ENCODE data around the gene ABHD14A. TPM values are rescaled to one million over a fixed set of nuclear protein-coding genes. Genes with fewer than 3 reads are reported as not detected.

Gene ABHD14A
- total and polyA plus RNA-seq, 2 experiments from 2014 or later = 17.1 to 55.1 TPM

GRCh38 chr3:51948016-51948580, 26.8 kb upstream of the ABHD14A start:
- Histone ChIP-seq H3K4me2 (no peak overlapping the region), H3K4me3 (no peak overlapping the region), H3K36me3 (replicated peaks; ENCODE audit: insufficient read depth, low read depth) (no peaks in the 10 kb centered on the region), H3K4me1 (ENCODE audit: insufficient read depth) (peaks cover under 1% of the 10 kb centered on the region), H2AFZ (no peak overlapping the region), H4K20me1 (ENCODE audit: insufficient read depth, poor library complexity, severe bottlenecking) (no peaks in the 10 kb centered on the region), H3K79me2 (no peaks in the 10 kb centered on the region), H3K9me3 (ENCODE audit: low read depth) (no peaks in the 10 kb centered on the region), H3K27me3 (peaks cover under 1% of the 10 kb centered on the region), H3K9me2 (replicated peaks; ENCODE audit: insufficient read depth) (no peaks in the 10 kb centered on the region), H3K27ac (no peak overlapping the region)
- no peak for DNase-seq (ENCODE audit: low spot score)
- TF ChIP-seq EZH2phosphoT487 (IDR thresholded peaks at IDR 0.05; ENCODE audit: low read depth, severe bottlenecking, unreplicated experiment) = no peak
- TF ChIP-seq EZH2 (IDR thresholded peaks at IDR 0.05; ENCODE audit: borderline replicate concordance) = no peak
- TF ChIP-seq, protein P1, sequence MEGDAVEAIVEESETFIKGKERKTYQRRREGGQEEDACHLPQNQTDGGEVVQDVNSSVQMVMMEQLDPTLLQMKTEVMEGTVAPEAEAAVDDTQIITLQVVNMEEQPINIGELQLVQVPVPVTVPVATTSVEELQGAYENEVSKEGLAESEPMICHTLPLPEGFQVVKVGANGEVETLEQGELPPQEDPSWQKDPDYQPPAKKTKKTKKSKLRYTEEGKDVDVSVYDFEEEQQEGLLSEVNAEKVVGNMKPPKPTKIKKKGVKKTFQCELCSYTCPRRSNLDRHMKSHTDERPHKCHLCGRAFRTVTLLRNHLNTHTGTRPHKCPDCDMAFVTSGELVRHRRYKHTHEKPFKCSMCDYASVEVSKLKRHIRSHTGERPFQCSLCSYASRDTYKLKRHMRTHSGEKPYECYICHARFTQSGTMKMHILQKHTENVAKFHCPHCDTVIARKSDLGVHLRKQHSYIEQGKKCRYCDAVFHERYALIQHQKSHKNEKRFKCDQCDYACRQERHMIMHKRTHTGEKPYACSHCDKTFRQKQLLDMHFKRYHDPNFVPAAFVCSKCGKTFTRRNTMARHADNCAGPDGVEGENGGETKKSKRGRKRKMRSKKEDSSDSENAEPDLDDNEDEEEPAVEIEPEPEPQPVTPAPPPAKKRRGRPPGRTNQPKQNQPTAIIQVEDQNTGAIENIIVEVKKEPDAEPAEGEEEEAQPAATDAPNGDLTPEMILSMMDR (IDR thresholded peaks at IDR 0.05; ENCODE audit: poor library complexity) = no peak
- 88% methylated on average over 10 of the region's 10 CpGs for WGBS (ENCODE audit: low lambda C conversion rate, missing lambda C conversion rate)

DNA sequence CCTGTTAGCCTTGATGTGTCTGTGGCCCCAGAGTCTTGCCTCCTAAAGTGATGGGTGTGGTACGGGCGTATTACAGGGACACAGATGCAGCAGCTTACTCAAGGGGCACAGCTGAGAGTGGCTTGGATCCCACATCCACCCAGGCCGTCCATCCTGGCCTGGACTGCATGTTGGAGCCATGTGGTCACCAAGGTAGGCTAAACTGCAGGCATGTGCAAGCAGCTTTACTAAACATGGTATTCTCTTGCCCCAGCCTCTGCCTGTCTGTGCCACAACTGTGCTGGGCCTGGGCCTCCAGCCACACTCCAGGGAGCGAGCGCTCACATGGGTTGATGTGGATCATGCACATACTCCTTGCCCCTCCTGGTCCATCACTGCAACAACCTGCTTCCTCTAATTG, 25.7 kb upstream of the ABHD14A start:
- Histone ChIP-seq H3K27ac (no peak overlapping the region), H3K9me2 (replicated peaks; ENCODE audit: insufficient read depth) (no peaks in the 10 kb centered on the region), H3K36me3 (replicated peaks; ENCODE audit: insufficient read depth, low read depth) (no peaks in the 10 kb centered on the region), H3K4me3 (no peak overlapping the region), H3K9me3 (ENCODE audit: low read depth) (no peaks in the 10 kb centered on the region), H4K20me1 (ENCODE audit: insufficient read depth, poor library complexity, severe bottlenecking) (no peaks in the 10 kb centered on the region), H3K79me2 (no peaks in the 10 kb centered on the region), H3K27me3 (peaks cover 7% of the 10 kb centered on the region), H3K4me2 (no peak overlapping the region), H2AFZ (no peak overlapping the region), H3K4me1 (ENCODE audit: insufficient read depth) (no peaks in the 10 kb centered on the region)
- 94% methylated on average over 5 of the region's 5 CpGs for WGBS (ENCODE audit: low lambda C conversion rate, missing lambda C conversion rate)
- TF ChIP-seq, protein P1 (IDR thresholded peaks at IDR 0.05; ENCODE audit: poor library complexity) = no peak
- no peak for DNase-seq (ENCODE audit: low spot score)

DNA sequence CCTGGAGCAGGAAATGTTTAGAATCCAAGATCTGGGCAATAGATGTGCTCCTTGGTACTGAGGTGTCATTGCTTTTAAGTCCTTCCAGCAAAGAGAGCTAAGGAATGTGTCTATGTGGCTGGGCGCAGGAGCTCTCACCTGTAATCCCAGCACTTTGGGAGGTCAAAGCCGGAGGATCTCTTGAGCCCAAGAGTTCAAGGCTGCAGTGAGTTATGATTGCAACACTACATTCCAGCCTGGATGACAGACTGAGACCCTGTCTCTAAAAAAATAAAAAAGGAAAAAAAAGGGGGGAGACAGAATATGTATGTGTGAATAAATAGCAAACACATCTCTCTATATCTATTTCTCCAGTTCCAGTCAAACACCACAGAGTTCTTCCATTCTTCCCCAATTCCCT, 24.0 kb upstream of the ABHD14A start:
- Histone ChIP-seq H3K9me3 (ENCODE audit: low read depth) (no peaks in the 10 kb centered on the region), H3K4me3 (no peak overlapping the region), H3K4me1 (ENCODE audit: insufficient read depth) (peaks cover 4% of the 10 kb centered on the region), H3K27me3 (peaks cover 22% of the 10 kb centered on the region), H3K79me2 (no peaks in the 10 kb centered on the region), H3K4me2 (no peak overlapping the region), H3K36me3 (replicated peaks; ENCODE audit: insufficient read depth, low read depth) (no peaks in the 10 kb centered on the region), H2AFZ (no peak overlapping the region), H4K20me1 (ENCODE audit: insufficient read depth, poor library complexity, severe bottlenecking) (no peaks in the 10 kb centered on the region), H3K27ac (no peak overlapping the region), H3K9me2 (replicated peaks; ENCODE audit: insufficient read depth) (no peaks in the 10 kb centered on the region)
- no peak for DNase-seq (ENCODE audit: low spot score)
- TF ChIP-seq EZH2phosphoT487 (IDR thresholded peaks at IDR 0.05; ENCODE audit: low read depth, severe bottlenecking, unreplicated experiment) (no peak), EZH2 (IDR thresholded peaks at IDR 0.05; ENCODE audit: borderline replicate concordance) (no peak)
- TF ChIP-seq, protein P1 (IDR thresholded peaks at IDR 0.05; ENCODE audit: poor library complexity) = no peak
- 74% methylated on average over 2 of the region's 2 CpGs for WGBS (ENCODE audit: low lambda C conversion rate, missing lambda C conversion rate)

DNA sequence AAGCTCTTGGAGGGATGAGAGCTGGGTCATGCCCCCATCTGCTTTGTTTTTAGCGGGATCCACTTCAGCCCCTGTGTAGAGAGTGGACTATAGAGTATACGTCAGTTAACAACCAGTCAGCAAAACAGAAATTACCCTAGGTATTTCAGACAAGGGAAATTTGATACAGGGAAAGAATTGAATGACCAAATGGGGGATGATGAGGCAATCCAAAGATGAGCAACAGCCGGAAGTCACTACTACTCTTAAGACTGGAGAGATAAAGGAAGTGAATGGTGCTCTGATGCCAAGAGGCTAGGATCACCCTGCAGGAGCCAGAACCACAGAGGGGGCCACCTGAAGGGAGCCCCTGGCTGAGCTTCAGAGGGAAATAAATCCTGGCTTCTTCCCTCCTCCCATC, 21.4 kb upstream of the ABHD14A start:
- no peak for DNase-seq (ENCODE audit: low spot score)
- H3K4me2 ChIP-seq = no peak overlapping the region

More for the DNA sequence above, 21.4 kb upstream of the ABHD14A start:
- H3K4me3 ChIP-seq = no peak overlapping the region
- no peaks in the 10 kb centered on the region for H3K36me3 ChIP-seq (replicated peaks; ENCODE audit: insufficient read depth, low read depth)
- no peaks in the 10 kb centered on the region for H4K20me1 ChIP-seq (ENCODE audit: insufficient read depth, poor library complexity, severe bottlenecking)
- H3K79me2 ChIP-seq = no peaks in the 10 kb centered on the region
- H2AFZ ChIP-seq = no peak overlapping the region
- peaks cover 22% of the 10 kb centered on the region for H3K27me3 ChIP-seq
- 70% methylated on average over 3 of the region's 3 CpGs for WGBS (ENCODE audit: low lambda C conversion rate, missing lambda C conversion rate)
- H3K27ac ChIP-seq = no peak overlapping the region
- TF ChIP-seq, protein P1 (IDR thresholded peaks at IDR 0.05; ENCODE audit: poor library complexity) = no peak
- TF ChIP-seq EZH2 (IDR thresholded peaks at IDR 0.05; ENCODE audit: borderline replicate concordance) = no peak
- TF ChIP-seq EZH2phosphoT487 (IDR thresholded peaks at IDR 0.05; ENCODE audit: low read depth, severe bottlenecking, unreplicated experiment) = no peak
- no peaks in the 10 kb centered on the region for H3K9me3 ChIP-seq (ENCODE audit: low read depth)
- peaks cover 11% of the 10 kb centered on the region for H3K4me1 ChIP-seq (ENCODE audit: insufficient read depth)
- H3K9me2 ChIP-seq (replicated peaks; ENCODE audit: insufficient read depth) = no peaks in the 10 kb centered on the region

All from hepatocyte (in vitro differentiated cells).